H1 (cell line): Measurements from ENCODE around the gene PROKR1. TPM values are rescaled to one million over a fixed set of nuclear protein-coding genes. Genes with fewer than 3 reads are reported as not detected.

Source experiments
- CTCF ChIA-PET: fragments of 300-600 bp; sonication (Branson Sonifier 250); formaldehyde crosslinking; loops from one replicate; lab custom pipeline; 2021; ENCODE audit not compliant: partially characterized antibody; lab: Charles Lee
- POLR2A ChIA-PET: fragments of 300-600 bp; sonication (Branson Sonifier 250); formaldehyde crosslinking; loops from one replicate; lab custom pipeline; 2021; ENCODE audit warnings: inconsistent platforms; ENCODE audit not compliant: partially characterized antibody; lab: Charles Lee
- DNase-seq, 2 experiments: peaks; one replicate each; pipeline versions ENCODE4 v3.0.0 to v3.0.0-alpha.2; 2010 to 2022; ENCODE audit warnings: low spot score in 2 of 2, low read depth in 1 of 2, mixed read lengths in 1 of 2
- FAIRE-seq: peaks from 2 replicates; lab custom pipeline; 2011; peaks lifted over from hg19 to GRCh38; lab: Jason Lieb, UNC
- H2AFZ ChIP-seq: 2 replicates; pipeline ENCODE4 v1.8.1; 2012; ENCODE audit warnings: low read length, inconsistent platforms
- H2AK5ac ChIP-seq: 2 replicates; pipeline ENCODE4 v1.6.1; 2013; ENCODE audit warnings: low read depth, low read length
- H2BK120ac ChIP-seq: replicated peaks from 2 replicates; pipeline ENCODE3; 2013; ENCODE audit warnings: low read depth, low read length, inconsistent platforms
- H2BK12ac ChIP-seq: 2 replicates; pipeline ENCODE4 v1.6.1; 2013; ENCODE audit warnings: low read depth, low read length
- H2BK15ac ChIP-seq: 2 replicates; pipeline ENCODE4 v1.6.1; 2013; ENCODE audit warnings: low read length
- H2BK20ac ChIP-seq: 2 replicates; pipeline ENCODE4 v1.6.1; 2013; ENCODE audit warnings: low read length
- H2BK5ac ChIP-seq: 2 replicates; pipeline ENCODE4 v1.6.1; 2013; ENCODE audit warnings: low read depth, low read length
- H3K14ac ChIP-seq: 2 replicates; pipeline ENCODE4 v1.6.1; 2013; ENCODE audit warnings: inconsistent platforms; ENCODE audit not compliant: insufficient read length
- H3K18ac ChIP-seq: 2 replicates; pipeline ENCODE4 v1.6.1; 2013; ENCODE audit warnings: low read length; ENCODE audit errors: extremely low read depth
- H3K23ac ChIP-seq: 2 replicates; pipeline ENCODE4 v1.6.1; 2013; ENCODE audit warnings: inconsistent platforms; ENCODE audit not compliant: insufficient read length
- H3K23me2 ChIP-seq: 2 replicates; pipeline ENCODE4 v1.6.1; 2013; ENCODE audit warnings: low read depth, low read length
- H3K27ac ChIP-seq: 2 replicates; pipeline ENCODE4 v1.6.1; 2011; ENCODE audit warnings: low read depth, low read length, inconsistent platforms
- H3K27me3 ChIP-seq, 4 experiments: replicated peaks in 1 of 4; 1 replicate in 1 of 4; 2 replicates in 3 of 4; pipeline versions ENCODE4 v1.6.1 to v1.8.1; 2011 to 2013; ENCODE audit warnings: low read length in 3 of 4, mild to moderate bottlenecking in 3 of 4, inconsistent platforms in 2 of 4, mixed read lengths in 2 of 4, moderate library complexity in 1 of 4; ENCODE audit not compliant: control insufficient read depth in 3 of 4, insufficient read depth in 3 of 4; ENCODE audit errors: extremely low read depth in 1 of 4
- H3K36me3 ChIP-seq, 4 experiments: 2 replicates each; pipeline versions ENCODE4 v1.6.1 to v1.8.1; 2011 to 2013; ENCODE audit warnings: mild to moderate bottlenecking in 4 of 4, low read length in 3 of 4, moderate library complexity in 2 of 4, control low read depth in 1 of 4, inconsistent platforms in 1 of 4; ENCODE audit not compliant: insufficient read depth in 4 of 4, control insufficient read depth in 2 of 4
- H3K4ac ChIP-seq: replicated peaks from 2 replicates; pipeline ENCODE3; 2013; ENCODE audit warnings: low read length, low read depth, mixed read lengths, inconsistent platforms; ENCODE audit not compliant: insufficient read length
- H3K4me1 ChIP-seq, 4 experiments: replicated peaks in 1 of 4; 1 replicate in 1 of 4; 2 replicates in 3 of 4; pipeline versions ENCODE4 v1.6.1 to v1.8.1; 2011 to 2013; ENCODE audit warnings: low read length in 3 of 4, inconsistent platforms in 2 of 4, mixed read lengths in 1 of 4; ENCODE audit not compliant: insufficient read depth in 4 of 4, control insufficient read depth in 3 of 4
- H3K4me2 ChIP-seq, 2 experiments: 2 replicates each; pipeline versions ENCODE4 v1.6.1 to v1.8.1; 2011 to 2013; ENCODE audit warnings: low read depth in 2 of 2, low read length in 2 of 2, control low read depth in 1 of 2, inconsistent platforms in 1 of 2, mild to moderate bottlenecking in 1 of 2; ENCODE audit not compliant: insufficient read depth in 1 of 2
- H3K4me3 ChIP-seq, 4 experiments: fragments of 200-600, 300-600 bp in 1 of 4; sonication (generic), shearing (Covaris generic), sonication (Bioruptor Twin) in 1 of 4; 2 replicates each; pipeline versions ENCODE4 v1.5.1 to v1.8.1; 2011 to 2016; ENCODE audit warnings: low read length in 4 of 4, low read depth in 3 of 4, control low read depth in 2 of 4, inconsistent platforms in 2 of 4, mild to moderate bottlenecking in 2 of 4, mixed read lengths in 1 of 4, moderate library complexity in 1 of 4; ENCODE audit not compliant: insufficient read depth in 2 of 4; ENCODE audit errors: extremely low read depth in 1 of 4
- H3K56ac ChIP-seq: replicated peaks from 2 replicates; pipeline ENCODE3; 2013; ENCODE audit warnings: low read depth, mild to moderate bottlenecking, mixed read lengths, low read length, inconsistent platforms; ENCODE audit not compliant: insufficient read length
- H3K79me1 ChIP-seq: 2 replicates; pipeline ENCODE4 v1.6.1; 2013; ENCODE audit warnings: low read depth, low read length, control low read depth
- H3K79me2 ChIP-seq, 2 experiments: 2 replicates each; pipeline versions ENCODE4 v1.6.1 to v1.8.1; 2012 to 2013; ENCODE audit warnings: low read length in 2 of 2, mild to moderate bottlenecking in 2 of 2, inconsistent platforms in 1 of 2; ENCODE audit not compliant: insufficient read depth in 2 of 2, control insufficient read depth in 1 of 2
- H3K9ac ChIP-seq, 4 experiments: replicated peaks in 1 of 4; 1 replicate in 1 of 4; 2 replicates in 3 of 4; pipeline versions ENCODE4 v1.6.1 to v1.8.1; 2011 to 2013; ENCODE audit warnings: low read depth in 3 of 4, low read length in 3 of 4, control low read depth in 2 of 4, mild to moderate bottlenecking in 2 of 4, moderate library complexity in 2 of 4, inconsistent platforms in 1 of 4; ENCODE audit errors: extremely low read depth in 1 of 4
- H3K9me3 ChIP-seq, 2 experiments: 2 replicates each; pipeline versions ENCODE4 v1.6.1 to v1.8.1; 2012 to 2013; ENCODE audit warnings: mild to moderate bottlenecking in 2 of 2, moderate library complexity in 2 of 2, control low read depth in 1 of 2, inconsistent platforms in 1 of 2, low read depth in 1 of 2, low read length in 1 of 2, mixed read lengths in 1 of 2; ENCODE audit not compliant: insufficient read depth in 2 of 2
- H4K20me1 ChIP-seq, 2 experiments: replicated peaks in 1 of 2; 2 replicates each; pipeline versions ENCODE3 to v1.8.1; 2011 to 2013; ENCODE audit warnings: inconsistent platforms in 2 of 2, low read length in 2 of 2, mild to moderate bottlenecking in 1 of 2; ENCODE audit not compliant: insufficient read depth in 2 of 2, control insufficient read depth in 1 of 2
- H4K5ac ChIP-seq: 2 replicates; pipeline ENCODE4 v1.6.1; 2013; ENCODE audit warnings: low read length, low read depth, mixed read lengths, inconsistent platforms; ENCODE audit not compliant: insufficient read length
- H4K8ac ChIP-seq: 2 replicates; pipeline ENCODE4 v1.8.0; 2013; ENCODE audit warnings: mild to moderate bottlenecking, moderate library complexity, low read length, inconsistent platforms; ENCODE audit not compliant: insufficient read depth; ENCODE audit errors: extremely low read depth
- H4K91ac ChIP-seq: replicated peaks from 2 replicates; pipeline ENCODE3; 2013; ENCODE audit warnings: low read length, mixed read lengths, inconsistent platforms; ENCODE audit not compliant: insufficient read length
- CBX8 ChIP-seq: fragments of 300-800, 300-1000 bp; sonication (generic); IDR thresholded peaks from 2 replicates; pipeline ENCODE4 v1.7.1; 2016; ENCODE audit warnings: low read depth, low read length, borderline replicate concordance
- CHD2 ChIP-seq: IDR thresholded peaks from 2 replicates; pipeline ENCODE4 v1.6.1; 2012; ENCODE audit warnings: low read length, improper control_type of control experiment
- GABPA ChIP-seq: IDR thresholded peaks from 2 replicates; pipeline ENCODE4 v1.6.1; 2011; ENCODE audit warnings: mild to moderate bottlenecking, low read length, moderate library complexity, borderline replicate concordance; ENCODE audit not compliant: insufficient read depth
- KDM1A ChIP-seq: fragments of 200-600, 300-600 bp; sonication (generic); IDR thresholded peaks from 2 replicates; pipeline ENCODE4 v1.7.1; 2016; ENCODE audit warnings: mild to moderate bottlenecking, low read length, borderline replicate concordance
- MAFK ChIP-seq: IDR thresholded peaks from 2 replicates; pipeline ENCODE4 v1.6.1; 2012; ENCODE audit warnings: low read depth, mild to moderate bottlenecking, improper control_type of control experiment, low read length
- NRF1 ChIP-seq: IDR thresholded peaks from 2 replicates; pipeline ENCODE4 v1.6.1; 2011; ENCODE audit warnings: mild to moderate bottlenecking, low read depth, low read length, improper control_type of control experiment
- RAD21 ChIP-seq, 2 experiments: IDR thresholded peaks in 1 of 2; conservative IDR thresholded peaks in 1 of 2; 2 replicates each; pipeline ENCODE4 v1.6.1; 2011; ENCODE audit warnings: low read depth in 2 of 2, low read length in 2 of 2, improper control_type of control experiment in 1 of 2, inconsistent platforms in 1 of 2, mild to moderate bottlenecking in 1 of 2, moderate library complexity in 1 of 2
- RFX5 ChIP-seq: IDR thresholded peaks from 2 replicates; pipeline ENCODE4 v1.6.1; 2011; ENCODE audit warnings: low read depth, low read length, improper control_type of control experiment, borderline replicate concordance
- SP4 ChIP-seq: IDR thresholded peaks from 2 replicates; pipeline ENCODE4 v1.6.1; 2012; ENCODE audit warnings: low read length, inconsistent platforms
- TAF1 ChIP-seq: IDR thresholded peaks from 2 replicates; pipeline ENCODE4 v1.6.1; 2011; ENCODE audit warnings: mild to moderate bottlenecking, low read depth, low read length
- TCF12 ChIP-seq: IDR thresholded peaks from 2 replicates; pipeline ENCODE4 v1.6.1; 2011; ENCODE audit warnings: low read depth, mild to moderate bottlenecking, low read length
- polyA plus RNA-seq, 7 experiments: library from polyadenylated mRNA; depleted of rRNA in 3 of 7; stranded (reverse) in 5 of 7; unstranded in 2 of 7; fragments of >200 nt in 5 of 7; fragments of 200-250 nt in 2 of 7; gene quantifications; 1 replicate in 5 of 7; 2 replicates in 1 of 7; 4 replicates in 1 of 7; pipeline versions ENCODE4 v1.2.1 to v1.2.3, GENCODE V29; 2011 to 2013; ENCODE audit warnings: missing spikeins in 2 of 7, mixed read lengths in 2 of 7
- total RNA-seq: library from RNA; stranded (reverse); fragmentation: NEBNext Ultra II Directional; extraction: Animal tissue kit (Norgen Biotek cat#: 25700); gene quantifications from 2 replicates; pipeline ENCODE4 v1.2.1, GENCODE V29; 2021

PROKR1 gene
- total and polyA plus RNA-seq, 2 of the 8 experiments (the other 6 are each of a cell fraction or from before 2014, with no cell fraction given) = 1.8 to 3.9 TPM

DNA sequence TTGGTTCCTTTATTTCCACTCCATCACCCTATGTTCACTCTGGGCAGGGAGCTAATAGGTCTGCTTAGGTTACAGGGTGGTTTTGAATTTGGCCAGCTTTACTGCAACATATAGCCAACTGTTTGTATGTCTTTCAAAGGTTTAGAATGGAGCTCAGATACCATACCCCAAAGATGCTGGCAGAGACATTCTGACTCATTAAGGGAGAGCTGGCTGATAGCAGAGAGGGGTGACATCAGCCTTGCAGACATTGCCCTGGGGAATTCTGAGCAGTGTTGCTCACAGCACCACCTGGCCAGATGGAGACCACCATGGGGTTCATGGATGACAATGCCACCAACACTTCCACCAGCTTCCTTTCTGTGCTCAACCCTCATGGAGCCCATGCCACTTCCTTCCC lies 2.1 kb downstream of the PROKR1 start:
- no peak overlapping the region for H3K4me2 ChIP-seq
- no peak overlapping the region for H3K9ac ChIP-seq
- H2BK5ac ChIP-seq = no peak overlapping the region
- H3K4ac ChIP-seq = no peak overlapping the region
- H3K18ac ChIP-seq = no peak overlapping the region
- H3K23ac ChIP-seq = no peak overlapping the region
- H4K5ac ChIP-seq = no peak overlapping the region
- no peak overlapping the region for H3K56ac ChIP-seq
- H3K27ac ChIP-seq = no peak overlapping the region
- H2BK120ac ChIP-seq = no peak overlapping the region
- H2BK15ac ChIP-seq = no peak overlapping the region
- H3K36me3 ChIP-seq = no peaks in the 10 kb centered on the region; a peak in 1 of 8 replicates
- H2AK5ac ChIP-seq = no peak overlapping the region
- H3K79me1 ChIP-seq = no peaks in the 10 kb centered on the region
- TF ChIP-seq CBX8 (no peak), NRF1 (no peak), GABPA (no peak), CHD2 (no peak), TCF12 (no peak), RFX5 (no peak), SP4 (no peak), MAFK (no peak), RAD21 (IDR thresholded peaks at IDR 0.05 in 1 of 2, conservative IDR thresholded peaks at IDR 0.05 in 1 of 2; ENCODE audit: low read depth in 2 of 2, low read length in 2 of 2) (no peak), KDM1A (no peak), TAF1 (no peak)
- no peak overlapping the region for H2AFZ ChIP-seq
- H3K4me1 ChIP-seq = peaks cover 0 to 5% (median 2%) of the 10 kb centered on the region in 4 experiments; a peak in 5 of 7 replicates
- H3K23me2 ChIP-seq = no peaks in the 10 kb centered on the region; the same call in 1 of the 2 replicates
- no peak overlapping the region for H4K91ac ChIP-seq
- no peaks in the 10 kb centered on the region for H3K79me2 ChIP-seq
- H3K9me3 ChIP-seq = 0 out of 4 replicates have a peak, but pooled peaks cover 0 to 3% of the 10 kb centered on the region in 2 experiments
- no peak overlapping the region for H4K8ac ChIP-seq
- H3K4me3 ChIP-seq = no peak overlapping the region
- H3K27me3 ChIP-seq = peaks cover 2 to 29% (median 16%) of the 10 kb centered on the region in 4 experiments
- no peak for FAIRE-seq
- H3K14ac ChIP-seq = no peak overlapping the region
- no peak overlapping the region for H2BK12ac ChIP-seq
- ChIA-PET POLR2A (interaction anchor here (0.6 kb wide), 1 partner anchor 13 kb away, joined by 3 read pairs; no protein-coding TSS in a partner anchor), CTCF (interaction anchor here (0.6 to 2.4 kb wide), 8 partner anchors 10 to 719 kb away, joined by 3 to 10 read pairs (median 4); partner anchors contain the start of genes APLF and FBXO48)
- no peak overlapping the region for H2BK20ac ChIP-seq
- peaks cover 0 to 2% of the 10 kb centered on the region in 2 experiments for H4K20me1 ChIP-seq
- no peak for DNase-seq
